ENCODE results near the gene REC114.
"Not testable (repeated sequence)": the region's sequence is repeated elsewhere in the genome, so short reads cannot be mapped to it uniquely, and the experiment has no call there.

The REC114 gene

GRCh38 chr15:73538563-73539211 is 95.7 kb downstream of the REC114 start:
- no peak for DNase-seq

- no peak for DNase-seq
These were observed 96.5 kb downstream of the REC114 start for GRCh38 chr15:73539212-73540128.

- DNase-seq, result no peak
These were observed 97.2 kb downstream of the REC114 start for GRCh38 chr15:73540161-73540560.

- no peak for DNase-seq
These were observed 98.5 kb downstream of the REC114 start for GRCh38 chr15:73541479-73541878.

GRCh38 chr15:73548925-73549324 is 106.0 kb downstream of the REC114 start:
- not testable (repeated sequence) for DNase-seq

- no peak for DNase-seq
These were observed 107.2 kb downstream of the REC114 start for GRCh38 chr15:73550190-73550589.

- no peak for DNase-seq
These were observed 112.1 kb downstream of the REC114 start for GRCh38 chr15:73555080-73555479.

GRCh38 chr15:73558529-73558928 is 115.6 kb downstream of the REC114 start:
- DNase-seq, result no peak

GRCh38 chr15:73560501-73561117 is 117.6 kb downstream of the REC114 start:
- DNase-seq, result no peak

- DNase-seq, result no peak
These were observed 121.3 kb downstream of the REC114 start for GRCh38 chr15:73564255-73564654.

GRCh38 chr15:73567020-73567419 is 124.1 kb downstream of the REC114 start:
- no peak for DNase-seq

- no peak for DNase-seq
These were observed 125.8 kb downstream of the REC114 start for GRCh38 chr15:73568564-73569280.

- no peak for DNase-seq
These were observed 126.4 kb downstream of the REC114 start for GRCh38 chr15:73569361-73569760.

- no peak for DNase-seq
These were observed 127.5 kb downstream of the REC114 start for GRCh38 chr15:73570355-73571032.

- DNase-seq, result no peak
These were observed 128.4 kb downstream of the REC114 start for GRCh38 chr15:73571346-73571745.

GRCh38 chr15:73572296-73572695 is 129.3 kb downstream of the REC114 start:
- DNase-seq, result no peak

- DNase-seq, result no peak
These were observed 130.1 kb downstream of the REC114 start for GRCh38 chr15:73573037-73573436.

GRCh38 chr15:73573572-73573971 is 130.6 kb downstream of the REC114 start:
- DNase-seq, result no peak

GRCh38 chr15:73575636-73576247 is 132.8 kb downstream of the REC114 start:
- no peak for DNase-seq

- DNase-seq, result not testable (repeated sequence)
These were observed 134.6 kb downstream of the REC114 start for GRCh38 chr15:73577593-73577992.

- no peak for DNase-seq
These were observed 135.1 kb downstream of the REC114 start for GRCh38 chr15:73578026-73578425.

- DNase-seq, result no peak
These were observed 140.0 kb downstream of the REC114 start for GRCh38 chr15:73582851-73583379.
